Stimulated activated CD8-positive, alpha-beta memory T cell treated with anti-CD3 and anti-CD28 coated beads, Interleukin-15, amount 100 ng/mL, for 24 hours (primary cell): ENCODE measurements around the gene OXCT2.
A peak's percentile ranks its signal among the peaks of the same experiment; 100 is the strongest.
"Not testable (repeated sequence)": the region's sequence is repeated elsewhere in the genome, so short reads cannot be mapped to it uniquely, and the experiment has no call there.

Source experiments
- DNase-seq: peaks from one replicate; pipeline ENCODE4 v3.0.0-alpha.2; 2020; ENCODE audit warnings: low read depth

The OXCT2 gene

DNA sequence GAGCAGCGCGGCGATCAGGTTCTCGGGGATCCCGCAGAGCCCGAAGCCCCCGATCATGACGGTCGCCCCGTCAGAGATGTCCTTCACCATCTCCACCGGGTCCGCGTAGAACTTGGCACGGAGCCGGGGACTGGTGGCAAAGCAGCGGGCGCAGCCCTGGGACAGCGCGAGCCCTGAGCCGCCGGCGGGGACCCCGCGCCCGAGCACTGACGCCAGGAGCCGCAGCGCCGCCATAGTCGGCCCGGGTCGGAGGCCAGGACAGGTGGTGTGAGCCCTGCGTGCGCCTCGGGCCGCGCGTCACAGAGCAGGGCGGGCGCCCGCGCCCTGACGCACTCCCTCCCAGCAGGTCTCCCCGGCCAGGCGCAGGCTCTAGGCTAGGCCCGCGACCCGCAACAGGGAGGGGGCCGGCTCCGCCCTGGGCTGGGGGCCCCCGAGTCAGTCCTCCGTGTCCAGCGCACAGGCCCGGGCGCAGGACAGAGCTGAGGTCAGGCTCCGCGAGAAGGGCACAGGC lies at the start of gene OXCT2:
Gene OXCT2 (minus strand): TSS at position 327 of the 511 bp plus-strand sequence. CDS start 93 bp downstream, at position 234.
- not testable (repeated sequence) for DNase-seq

DNA sequence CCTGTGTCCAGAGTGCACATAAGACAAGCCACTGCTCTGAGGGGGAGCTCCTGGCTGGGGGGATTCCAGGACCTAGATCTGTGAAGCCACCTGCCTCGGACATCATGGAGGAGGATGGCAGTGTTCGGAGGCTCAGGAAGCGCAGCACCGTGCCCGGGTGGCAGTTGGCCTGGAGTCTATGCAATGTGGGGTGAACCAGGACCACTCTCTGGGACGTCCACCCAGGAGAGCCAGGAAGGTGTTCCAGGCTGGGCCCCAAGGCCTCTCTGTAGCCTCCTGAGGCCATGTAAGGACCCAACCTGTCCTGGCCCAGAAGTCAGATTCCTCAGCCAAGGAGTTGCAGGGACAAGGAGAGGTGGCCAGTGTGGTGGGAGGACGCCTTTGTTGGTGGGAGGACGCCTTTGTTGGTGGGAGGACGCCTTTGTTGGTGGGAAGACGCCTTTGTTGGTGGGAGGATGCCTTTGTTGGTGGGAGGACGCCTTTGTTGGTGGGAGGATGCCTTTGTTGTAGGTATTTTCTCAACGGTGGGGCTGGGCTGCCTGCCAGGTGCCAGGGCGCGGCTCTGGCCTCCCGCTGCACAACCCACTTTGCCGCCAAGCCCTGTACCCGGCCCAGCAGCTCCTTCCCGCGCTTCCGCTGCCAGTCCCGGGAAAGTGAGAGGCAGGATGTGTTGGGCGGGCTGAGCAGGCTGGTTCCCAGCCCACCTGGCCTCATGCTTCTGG lies 48.1 kb upstream of the OXCT2 start:
- DNase-seq, result no peak

DNA sequence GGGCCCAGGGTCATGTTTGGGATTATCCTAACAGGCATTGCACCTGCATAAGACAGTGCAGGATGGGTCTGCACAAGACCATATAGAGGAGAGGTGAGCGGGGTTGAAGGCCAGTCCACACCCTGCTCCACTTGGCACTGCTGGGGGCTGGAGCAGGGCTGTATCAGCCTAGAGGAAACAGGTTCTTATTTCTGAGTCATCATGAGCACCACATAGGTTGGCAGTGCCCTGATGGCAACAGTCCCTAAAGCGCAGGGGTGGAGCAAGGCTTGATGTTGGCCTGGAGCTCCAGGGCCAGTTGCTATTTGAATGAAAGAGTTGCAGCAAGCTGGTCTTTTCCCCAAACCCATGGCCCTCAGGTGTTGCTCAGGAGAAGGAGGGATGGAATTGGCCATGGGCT lies 47.3 kb upstream of the OXCT2 start:
- no peak for DNase-seq

DNA sequence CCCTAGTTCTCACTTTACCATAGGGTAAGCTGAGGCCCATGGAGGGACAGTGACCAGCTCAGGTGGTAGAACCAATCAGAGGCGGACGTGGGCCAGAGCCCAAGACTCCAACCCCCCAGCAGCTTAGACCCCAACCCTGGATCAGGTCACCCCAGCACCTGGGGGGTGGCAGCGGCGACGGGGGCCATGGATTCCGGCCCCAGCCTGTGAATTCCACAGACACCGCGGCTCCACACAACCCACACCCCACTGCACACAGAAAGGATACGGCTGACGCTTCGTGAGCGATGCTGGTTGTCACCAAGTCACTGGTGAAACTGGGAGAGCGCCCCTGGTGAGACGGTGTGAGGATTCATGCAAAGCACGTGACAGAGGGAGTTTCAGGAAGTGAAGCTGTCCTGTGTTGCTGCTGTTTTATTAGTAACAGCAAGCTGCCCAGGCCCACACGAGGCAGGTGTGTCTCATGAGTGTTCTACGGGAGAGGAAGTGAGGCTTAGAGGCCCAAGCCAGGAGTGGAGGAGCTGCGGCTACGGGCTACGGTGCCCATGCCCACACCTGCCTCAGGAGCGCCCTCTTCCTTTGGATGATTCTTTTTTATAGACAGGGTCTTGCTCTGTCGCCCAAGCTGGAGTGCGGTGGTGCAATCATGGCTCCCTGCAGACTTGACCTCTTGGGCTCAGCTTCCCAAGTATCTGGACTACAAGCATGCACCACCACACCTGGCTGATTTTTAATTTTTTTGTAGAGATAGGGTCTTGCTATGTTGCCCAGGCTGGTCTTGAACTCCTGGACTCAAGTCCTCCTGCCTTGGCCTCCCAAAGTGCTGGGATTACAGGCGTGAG lies 46.2 kb upstream of the OXCT2 start:
- not testable (repeated sequence) for DNase-seq

DNA sequence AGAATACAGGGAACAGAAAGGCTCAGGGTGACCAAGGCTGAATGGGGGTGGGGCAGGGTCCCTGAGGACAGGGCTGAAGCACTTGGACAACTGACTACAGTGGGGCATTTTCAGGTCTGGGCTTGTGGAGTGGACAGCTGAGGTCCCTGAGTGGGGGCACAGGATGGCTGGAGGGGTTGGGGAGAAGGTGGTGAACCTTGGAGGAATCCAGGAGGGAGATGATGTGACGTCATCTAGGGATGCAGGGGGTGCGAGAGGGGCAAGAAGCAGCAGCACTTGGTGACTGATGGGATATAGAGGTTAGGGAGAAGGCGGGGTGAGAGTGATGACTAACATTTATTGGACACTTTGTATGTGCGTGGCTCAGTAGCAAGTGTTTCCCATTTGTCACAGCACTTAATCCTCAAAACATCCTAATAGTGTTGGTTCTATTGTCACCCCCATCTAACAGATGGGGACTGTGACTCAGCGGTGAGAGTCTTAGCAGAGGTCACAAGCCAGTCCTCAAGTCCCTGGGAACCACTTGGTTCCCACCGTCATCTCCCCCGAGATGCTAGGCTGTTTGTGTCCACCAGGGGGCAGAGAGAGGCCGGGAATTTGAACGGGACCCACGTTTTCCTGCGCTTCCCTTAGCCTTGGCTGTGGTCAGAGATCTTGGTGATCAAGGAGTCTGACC lies 45.4 kb upstream of the OXCT2 start:
- no peak for DNase-seq

DNA sequence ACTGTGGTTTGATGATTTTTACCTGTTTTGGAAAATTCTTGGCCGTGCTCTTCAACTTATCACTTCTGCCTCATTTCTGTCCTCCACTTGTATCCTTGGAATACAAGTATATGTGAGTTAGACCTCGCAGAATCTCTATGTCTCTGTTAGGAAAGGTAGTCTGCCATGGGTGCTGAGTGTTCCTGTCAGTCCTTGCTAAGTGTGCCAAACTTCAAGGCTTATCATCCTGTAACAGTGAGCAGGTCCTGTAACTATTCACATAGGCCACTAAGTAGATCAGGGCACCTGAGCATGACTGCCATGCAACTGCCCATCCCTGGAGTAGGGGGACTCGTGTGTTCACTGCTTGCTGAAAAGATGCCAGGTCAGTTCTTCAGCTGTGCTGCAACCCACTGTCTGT lies 41.8 kb upstream of the OXCT2 start:
- DNase-seq, result no peak

DNA sequence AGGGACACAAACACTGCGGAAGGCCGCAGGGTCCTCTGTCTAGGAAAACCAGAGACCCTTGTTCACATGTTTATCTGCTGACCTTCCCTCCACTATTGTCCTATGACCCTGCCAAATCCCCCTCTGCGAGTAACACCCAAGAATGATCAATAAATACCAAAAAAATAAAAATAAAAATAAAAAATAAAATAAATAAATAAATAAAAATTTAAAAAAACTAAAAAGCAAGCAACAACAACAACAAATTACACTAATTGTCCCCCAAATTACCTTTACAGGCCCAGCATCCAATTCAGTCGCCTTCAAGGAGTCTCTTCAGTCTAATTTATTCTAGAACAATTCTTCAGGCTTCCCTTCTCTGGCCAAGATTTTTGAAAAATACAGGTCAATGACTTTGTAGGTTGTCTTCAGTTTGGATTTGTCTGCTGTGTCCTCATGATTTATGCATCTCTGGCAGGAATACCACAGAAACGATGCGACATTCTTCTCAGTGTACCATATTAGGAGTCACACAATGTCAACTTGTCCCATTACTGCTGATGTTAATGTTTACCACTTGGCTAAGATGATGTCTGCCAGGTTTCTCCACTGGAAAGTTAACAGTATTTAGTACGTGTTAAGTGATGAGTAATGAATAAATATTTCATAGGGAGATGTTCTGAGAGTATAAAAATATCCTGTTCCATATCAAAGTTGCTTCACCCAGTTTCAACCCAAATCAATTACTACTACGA lies 37.8 kb upstream of the OXCT2 start:
- DNase-seq, result no peak

DNA sequence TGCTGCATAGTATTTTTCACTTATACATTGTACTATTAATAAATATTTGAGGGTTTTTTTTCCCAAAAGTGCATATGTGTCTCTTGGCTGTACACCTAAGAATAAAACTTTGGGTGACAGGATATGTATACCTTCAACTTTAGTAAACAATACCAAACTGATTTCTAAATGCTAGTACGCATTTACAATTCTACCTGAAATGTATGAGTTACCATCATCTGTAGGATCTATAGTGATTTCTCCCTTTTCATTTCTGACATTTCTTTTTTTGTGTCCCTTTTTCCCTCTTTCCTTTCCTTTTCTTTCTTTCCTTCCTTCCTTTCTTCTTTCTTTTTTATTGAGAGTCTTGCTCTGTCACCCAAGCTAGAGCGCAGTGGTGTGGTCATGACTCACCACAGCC lies 34.2 kb upstream of the OXCT2 start:
- DNase-seq, result no peak

DNA sequence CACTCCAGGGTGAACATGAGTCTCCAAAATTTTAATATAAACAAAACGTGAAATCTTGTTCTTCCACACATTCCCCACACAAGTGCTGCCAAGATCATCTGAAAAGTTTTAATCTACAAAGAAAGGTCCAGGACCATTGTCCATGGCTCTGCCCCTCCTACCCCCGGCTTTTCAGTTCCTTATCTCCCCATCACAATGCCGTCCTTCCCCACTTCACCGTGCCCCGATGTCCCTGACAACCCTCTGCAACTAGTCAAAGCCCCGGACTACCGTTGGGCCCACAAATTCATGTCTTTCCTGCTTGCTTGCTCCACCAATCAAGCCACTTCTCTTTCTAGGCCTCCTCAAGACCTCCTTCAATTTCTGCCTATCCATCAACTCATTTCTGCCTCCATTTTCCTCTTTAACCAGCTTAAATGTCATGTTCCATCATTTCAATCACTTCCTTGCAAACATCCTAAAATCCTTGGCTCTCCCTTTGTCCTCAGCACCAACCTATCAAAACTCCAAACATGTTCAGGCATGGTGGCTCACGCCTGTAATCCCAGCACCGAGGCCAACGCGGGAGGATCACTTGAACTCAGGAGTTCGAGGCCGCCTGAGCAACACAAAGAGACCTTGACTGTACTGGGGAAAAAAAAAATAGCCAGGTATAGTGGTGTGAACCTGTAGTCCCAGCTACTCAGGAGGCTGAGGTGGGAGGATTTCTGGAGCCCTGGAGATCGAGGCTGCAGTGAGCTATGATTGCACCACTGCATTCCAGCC lies 31.5 kb upstream of the OXCT2 start:
- no peak for DNase-seq

DNA sequence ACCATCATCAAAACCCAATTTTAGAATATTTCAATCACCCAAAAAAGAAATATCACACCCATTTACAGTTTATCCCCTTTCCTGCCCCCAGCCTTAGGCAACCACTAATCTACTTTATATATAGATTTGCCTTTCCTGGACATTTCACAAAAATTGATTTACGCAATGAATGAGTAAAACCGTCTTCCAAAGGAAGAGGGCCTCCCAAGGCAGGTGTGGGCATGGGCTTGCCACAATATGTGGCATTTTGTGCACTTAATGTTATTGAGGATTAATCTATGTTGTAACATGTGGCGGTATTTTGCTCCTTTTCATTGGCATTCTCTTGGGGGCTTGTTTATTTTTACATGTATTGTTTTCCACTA lies 29.3 kb upstream of the OXCT2 start:
- DNase-seq, result no peak

DNA sequence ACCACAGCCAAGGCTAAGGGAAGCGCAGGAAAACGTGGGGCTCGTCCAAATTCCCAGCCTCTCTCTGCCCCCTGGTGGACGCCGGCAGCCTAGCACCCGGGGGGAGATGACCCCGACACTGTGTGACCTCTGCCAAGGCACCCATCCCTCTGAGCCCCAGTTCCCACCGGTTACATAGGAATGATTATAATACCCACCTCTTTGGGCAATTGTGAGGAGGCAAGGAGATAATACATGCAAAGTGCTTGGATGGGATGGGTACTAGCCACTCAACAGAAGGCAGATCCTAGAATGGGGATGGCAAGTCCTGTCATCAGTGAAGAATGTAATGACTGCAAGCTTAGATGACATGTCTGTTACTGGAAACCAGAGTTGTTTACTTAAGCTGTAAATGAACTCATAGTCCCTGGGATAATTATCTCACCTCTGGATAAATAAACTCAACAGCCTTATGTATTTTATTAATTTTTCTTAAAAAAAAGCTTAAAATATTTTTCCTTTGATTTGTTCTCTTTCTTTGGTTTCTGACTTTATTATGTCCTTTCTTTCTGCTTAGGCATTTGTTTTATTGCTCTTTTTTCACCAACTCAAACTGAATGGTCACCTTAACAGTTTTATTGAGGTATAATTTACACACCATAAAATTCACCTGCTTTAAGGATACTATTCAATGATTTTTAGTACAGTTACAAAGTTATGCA lies 28.8 kb upstream of the OXCT2 start:
- DNase-seq, result peak; percentile 50

DNA sequence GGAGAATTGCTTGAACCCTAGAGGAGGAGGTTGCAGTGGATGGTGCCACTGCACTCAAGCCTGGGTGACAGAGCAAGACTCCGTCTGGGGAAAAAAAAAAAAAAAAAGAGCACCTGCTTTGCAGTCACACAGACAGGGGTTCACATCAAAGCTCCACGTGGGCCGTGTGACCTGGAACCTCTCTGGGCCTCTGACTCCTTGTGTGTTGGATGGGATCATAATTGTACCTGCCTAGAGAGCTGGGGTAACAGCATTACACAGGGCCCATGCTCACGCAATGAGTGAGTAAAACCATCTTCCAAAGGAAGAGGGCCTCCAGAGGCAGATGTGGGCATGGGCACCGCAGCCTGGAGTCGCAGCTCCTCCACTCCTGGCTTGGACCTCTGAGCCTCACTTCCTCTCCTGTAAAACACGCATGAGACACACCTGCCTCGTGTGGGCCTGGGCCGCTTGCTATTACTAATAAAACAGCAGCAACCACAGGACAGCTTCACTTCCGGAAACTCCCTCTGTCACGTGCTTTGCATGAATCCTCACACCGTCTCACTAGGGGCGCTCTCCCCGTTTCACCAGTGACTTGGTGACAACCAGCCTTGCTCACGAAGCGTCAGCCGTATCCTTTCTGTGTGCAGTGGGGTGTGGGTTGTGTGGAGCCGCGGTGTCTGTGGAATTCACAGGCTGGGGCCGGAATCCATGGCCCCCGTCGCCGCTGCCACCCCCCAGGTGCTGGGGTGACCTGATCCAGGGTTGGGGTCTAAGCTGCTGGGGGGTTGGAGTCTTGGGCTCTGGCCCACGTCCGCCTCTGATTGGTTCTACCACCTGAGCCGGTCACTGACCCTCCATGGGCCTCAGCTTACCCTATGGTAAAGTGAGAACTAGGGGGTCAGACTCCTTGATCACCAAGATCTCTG lies 28.0 kb upstream of the OXCT2 start:
- peak; percentile 41 for DNase-seq

DNA sequence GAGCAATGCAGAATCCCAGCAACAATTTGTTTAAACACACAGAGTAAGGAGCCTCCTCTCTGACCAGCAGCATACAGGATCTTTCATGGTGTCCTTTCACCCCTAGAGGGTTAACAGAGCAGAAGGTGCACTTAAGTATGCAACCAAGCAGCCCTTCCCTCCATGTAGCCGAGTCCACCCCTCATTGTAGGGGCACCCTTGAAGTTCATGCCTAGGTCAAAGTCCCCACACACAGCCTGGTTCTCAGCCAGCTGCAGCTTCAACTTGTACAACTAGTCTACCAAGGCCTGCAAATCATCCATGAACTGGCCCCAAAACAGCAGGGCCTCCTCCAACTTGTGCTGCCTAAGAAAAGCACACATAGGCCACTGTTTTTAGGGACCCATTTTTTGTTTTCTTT lies 24.5 kb upstream of the OXCT2 start:
- DNase-seq, result no peak

DNA sequence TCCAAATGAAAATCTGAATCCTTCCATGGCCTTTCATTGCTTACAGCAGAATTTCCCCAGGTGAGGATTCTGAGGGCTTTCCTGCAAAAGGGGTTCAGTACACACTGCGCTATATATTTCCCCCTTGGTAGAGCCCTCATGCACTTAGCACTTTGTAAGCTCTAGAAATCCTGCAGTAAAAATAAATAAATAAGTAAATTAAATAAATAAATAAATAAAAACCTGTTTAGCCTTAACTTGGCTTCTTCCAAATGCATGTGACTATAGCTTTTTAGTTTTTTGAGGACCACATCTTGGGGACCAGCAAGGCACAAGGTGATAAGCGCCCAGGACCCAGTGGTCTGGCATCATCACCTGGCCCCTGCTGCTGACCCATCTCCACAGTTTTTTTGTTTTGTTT lies 20.7 kb upstream of the OXCT2 start:
- no peak for DNase-seq

DNA sequence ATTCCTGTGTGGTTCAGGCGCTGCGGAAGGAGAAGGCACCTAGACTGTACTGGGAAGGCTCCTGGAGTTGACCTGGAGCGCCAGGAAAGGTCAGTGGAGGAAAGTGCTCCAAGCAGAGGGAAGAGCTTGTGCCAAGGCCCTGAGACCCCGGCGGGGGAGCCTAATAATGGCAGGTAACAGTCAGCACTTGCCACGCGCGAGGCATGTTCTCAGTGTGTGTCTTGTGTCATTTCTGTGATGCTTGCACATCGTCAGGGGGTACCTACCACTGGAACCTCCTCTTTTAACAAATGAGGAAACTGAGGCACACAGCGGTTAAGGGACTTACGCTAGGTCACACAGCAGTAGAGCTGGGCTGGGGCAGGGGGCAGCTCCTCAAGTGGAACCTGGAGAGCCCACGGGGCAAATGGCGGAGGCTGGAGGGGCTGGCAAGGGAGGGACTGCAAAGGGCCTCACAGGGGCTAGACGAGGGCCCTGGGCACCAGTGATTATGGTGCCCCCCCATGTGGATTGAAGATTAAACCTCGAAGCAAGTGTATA lies 18.5 kb upstream of the OXCT2 start:
- no peak for DNase-seq

DNA sequence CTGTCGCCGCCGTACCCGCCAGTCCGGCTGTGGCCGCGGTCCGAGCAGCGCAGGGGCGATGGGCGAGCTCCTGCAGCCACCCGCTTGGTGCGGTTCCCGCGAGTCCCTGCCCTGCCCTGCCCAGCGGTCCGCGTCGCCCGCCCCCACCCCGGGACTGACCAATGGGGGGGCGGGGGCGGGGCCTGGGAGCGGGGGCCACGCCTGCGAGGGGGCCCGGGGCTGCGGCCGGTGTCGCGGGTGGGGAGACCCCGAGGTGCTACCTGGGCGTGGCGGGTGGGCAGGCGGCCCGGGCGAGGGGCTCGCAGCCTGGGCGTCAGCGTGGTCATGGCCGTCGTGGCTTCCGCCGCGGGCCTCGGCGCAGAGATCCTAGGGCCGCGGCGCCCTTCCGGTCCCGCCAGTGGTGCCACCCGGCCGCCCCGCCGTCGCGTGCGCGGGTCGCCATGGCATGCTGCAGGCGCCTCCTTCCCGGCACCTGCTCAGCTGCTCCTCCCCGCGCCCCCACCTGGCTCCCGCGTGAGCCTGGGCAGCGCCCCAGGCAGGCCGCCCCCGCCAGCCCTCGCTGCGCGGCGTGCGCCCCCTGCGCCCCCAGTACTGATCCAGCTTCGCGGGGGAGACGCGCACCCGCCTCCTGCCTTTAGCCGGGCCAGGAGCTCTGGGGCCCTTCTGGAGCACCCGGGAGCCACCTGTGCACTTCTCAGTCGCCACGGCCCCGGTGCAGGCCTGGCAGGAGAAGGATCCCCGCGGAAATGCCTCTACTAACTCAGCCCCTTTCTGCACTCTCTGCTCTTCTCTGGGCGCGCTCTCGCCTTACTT lies 17.8 kb upstream of the OXCT2 start, which contains the start of gene BMP8B:
Gene BMP8B (minus strand): TSS at position 108 of the 813 bp plus-strand sequence. CDS start 380 bp downstream, outside the sequence.
- no peak for DNase-seq

DNA sequence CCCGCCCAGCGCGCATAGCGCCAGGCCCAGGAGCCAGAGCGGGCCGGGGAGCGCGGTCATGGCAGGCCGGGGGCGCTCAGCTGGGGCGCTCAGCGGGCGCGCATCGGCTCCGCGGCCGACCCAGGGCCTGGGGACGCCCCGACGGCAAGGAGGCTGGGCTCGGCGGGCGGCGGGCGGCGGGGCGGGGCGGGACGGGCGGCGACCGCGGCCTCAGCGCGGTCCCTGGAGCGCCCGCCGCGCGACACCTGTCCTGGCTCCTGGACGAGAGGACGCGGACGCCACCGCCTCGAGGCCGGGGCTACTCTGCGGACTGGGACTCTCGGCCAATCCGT lies 17.2 kb upstream of the OXCT2 start:
- DNase-seq, result no peak

DNA sequence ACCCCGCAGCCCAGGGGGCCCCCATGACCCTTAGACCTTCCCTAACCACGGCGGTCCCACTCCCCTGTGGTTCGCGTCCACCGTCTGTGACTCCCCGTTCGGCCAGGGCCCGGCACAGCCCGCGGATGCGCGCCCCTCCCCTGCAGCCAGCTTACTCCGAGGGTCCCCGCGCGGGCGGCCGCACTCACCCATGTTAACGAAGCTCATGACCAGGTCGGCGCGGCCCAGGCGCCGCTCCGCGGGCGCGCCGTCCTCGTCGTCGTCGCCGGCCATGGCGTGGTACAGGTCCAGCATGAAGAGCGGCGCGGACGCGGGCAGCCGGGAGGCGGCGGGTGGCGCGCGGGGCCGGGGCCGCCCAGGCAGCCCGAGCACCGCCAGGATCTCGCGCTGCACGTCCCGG lies 16.8 kb upstream of the OXCT2 start:
- not testable (repeated sequence) for DNase-seq
